HL-60 (cell line): ENCODE data around the gene ZNF573.

Source experiments
- DNase-seq, 2 experiments: peaks; one replicate each; pipeline ENCODE4 v3.0.0-alpha.2; 2010 to 2020; ENCODE audit warnings: low read depth in 1 of 2, low spot score in 1 of 2
- H3K27ac ChIP-seq: fragments of 250-450 bp; sonication (Bioruptor Pico); replicated peaks from 2 replicates; pipeline ENCODE4 v1.5.1; 2020; ENCODE audit warnings: mild to moderate bottlenecking, moderate library complexity
- H3K27me3 ChIP-seq: fragments of 250-450 bp; sonication (Bioruptor Pico); 2 replicates; pipeline ENCODE4 v1.5.1; 2021; ENCODE audit warnings: mild to moderate bottlenecking, moderate library complexity; ENCODE audit not compliant: insufficient read depth, poor library complexity, severe bottlenecking
- H3K4me3 ChIP-seq: replicated peaks from 2 replicates; pipeline ENCODE4 v1.5.1; 2011; ENCODE audit warnings: mild to moderate bottlenecking, control low read depth, low read length; ENCODE audit not compliant: insufficient read depth
- CTCF ChIP-seq: IDR thresholded peaks from one replicate; pipeline ENCODE4 v1.5.1; 2011; ENCODE audit warnings: low read length, control low read depth, inconsistent platforms; ENCODE audit not compliant: insufficient read depth
- GABPA ChIP-seq: IDR thresholded peaks from 2 replicates; pipeline ENCODE4 v1.6.1; 2012; ENCODE audit warnings: low read depth
- POLR2AphosphoS5 ChIP-seq: IDR thresholded peaks from 2 replicates; pipeline ENCODE4 v1.6.1; 2012; ENCODE audit warnings: low read depth
- REST ChIP-seq: IDR thresholded peaks from 2 replicates; pipeline ENCODE4 v1.6.1; 2012; ENCODE audit warnings: low read depth; ENCODE audit not compliant: insufficient replicate concordance
- SPI1 ChIP-seq: IDR thresholded peaks from 2 replicates; pipeline ENCODE4 v1.6.1; 2012; ENCODE audit warnings: low read depth, mild to moderate bottlenecking, borderline replicate concordance

The ZNF573 gene

DNA sequence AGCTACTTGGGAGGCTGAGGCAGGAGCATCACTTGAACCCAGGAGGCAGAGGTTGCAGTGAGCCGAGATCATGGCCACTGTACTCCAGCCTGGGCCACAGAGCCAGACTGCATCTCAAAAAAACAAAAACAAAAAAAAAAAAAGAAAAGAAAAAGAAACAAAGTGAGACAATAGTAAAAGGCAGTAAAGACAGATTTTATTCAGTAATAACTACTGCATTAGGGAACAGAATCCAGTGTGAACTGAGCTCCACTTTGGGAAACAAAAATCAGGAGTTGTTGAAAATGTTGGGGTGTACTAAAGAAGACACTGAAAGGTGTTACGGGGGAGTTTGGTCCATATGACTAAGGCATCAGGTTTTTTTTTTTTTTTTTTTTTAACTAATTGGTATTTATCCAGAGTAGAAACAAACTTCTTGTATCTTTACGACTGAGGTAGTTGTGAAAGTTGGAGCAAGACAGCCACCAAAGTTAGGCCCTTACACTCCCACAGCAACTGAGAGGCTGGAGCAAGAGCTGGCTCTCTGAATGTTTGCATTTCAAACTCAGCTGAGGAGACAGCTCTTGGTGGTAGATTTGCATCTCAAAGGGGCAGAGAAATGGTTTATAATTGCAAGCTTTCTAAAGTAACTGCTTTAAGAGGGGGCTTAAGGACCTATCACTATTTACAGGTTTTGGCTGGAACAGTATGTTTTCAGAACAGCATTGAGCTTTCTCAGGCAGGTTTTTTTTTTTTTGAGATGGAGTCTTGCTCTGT lies 84.1 kb downstream of the ZNF573 start:
- no peak for TF ChIP-seq GABPA
- no peak for TF ChIP-seq POLR2AphosphoS5
- no peak overlapping the region for H3K4me3 ChIP-seq
- DNase-seq: no peak
- H3K27me3 ChIP-seq: no peaks in the 10 kb centered on the region
- no peak overlapping the region for H3K27ac ChIP-seq

DNA sequence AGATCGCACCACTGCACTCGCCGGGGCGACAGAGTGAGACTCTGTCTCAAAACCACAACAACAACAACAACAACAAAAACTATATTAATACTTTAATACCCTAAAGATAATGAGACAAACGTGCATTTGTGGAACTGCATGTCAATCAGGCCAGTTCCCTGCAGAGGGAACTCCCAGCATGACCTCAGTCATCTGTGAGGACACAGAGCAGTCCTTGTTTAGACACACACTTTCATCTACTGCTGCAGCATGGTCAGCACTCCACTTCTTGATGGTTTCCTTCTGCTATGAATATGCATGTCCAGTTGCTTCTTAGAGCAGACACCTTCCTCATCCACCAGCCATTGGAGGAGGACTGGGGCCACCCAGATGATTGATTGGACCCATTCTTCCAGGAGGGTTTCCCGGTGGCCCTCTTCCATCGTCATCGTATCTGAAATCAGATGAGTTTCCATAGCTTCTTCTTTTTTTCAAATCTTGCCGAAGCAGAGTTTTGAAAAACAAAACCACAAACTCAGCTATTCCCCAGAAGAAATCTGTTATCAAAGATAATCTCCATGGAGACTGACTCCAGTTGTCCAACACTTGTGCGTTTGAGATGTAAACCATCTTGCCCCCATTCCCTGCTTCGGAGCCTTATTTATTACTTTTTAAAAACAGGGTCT lies 86.3 kb downstream of the ZNF573 start:
- TF ChIP-seq GABPA (no peak), SPI1 (no peak), POLR2AphosphoS5 (no peak), CTCF (no peak), REST (no peak)
- Histone ChIP-seq H3K27ac (no peak overlapping the region), H3K4me3 (no peak overlapping the region), H3K27me3 (no peaks in the 10 kb centered on the region)
- DNase-seq: no peak

DNA sequence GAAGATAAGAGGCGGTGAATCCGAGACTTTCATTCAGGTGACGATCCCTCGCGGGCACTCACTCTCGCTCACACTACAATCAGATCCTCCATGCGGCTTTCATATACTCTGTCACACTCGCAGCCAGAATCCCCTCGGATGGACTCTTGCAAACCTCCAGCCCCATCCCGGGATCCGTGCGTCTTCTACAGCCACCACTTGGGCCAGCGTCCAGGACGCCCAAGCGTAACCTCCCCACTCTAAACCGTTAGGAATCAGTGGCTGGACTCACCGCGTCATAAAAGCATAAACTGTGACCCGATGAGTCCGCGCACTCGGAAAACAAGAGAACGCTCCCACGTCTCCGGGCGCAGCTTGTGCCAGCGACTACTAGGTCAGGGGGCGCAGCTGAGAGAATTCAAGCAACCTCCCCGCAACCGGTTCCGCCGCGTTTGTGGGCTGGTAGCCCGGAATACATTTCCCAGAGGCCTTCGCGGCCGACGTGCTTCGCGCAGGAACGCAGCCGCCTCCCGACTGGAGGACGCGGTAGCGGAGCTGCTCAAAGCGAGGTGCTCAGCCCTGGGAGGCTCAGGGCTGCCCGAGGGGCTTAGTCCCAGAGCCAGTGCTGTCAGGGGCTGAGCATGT lies 87.4 kb downstream of the ZNF573 start:
- Histone ChIP-seq H3K4me3 (no peak overlapping the region), H3K27me3 (no peaks in the 10 kb centered on the region), H3K27ac (0 out of 2 replicates have a peak overlapping the region, but pooled peaks have one; percentile 30)
- DNase-seq: peak in 1 of 2 experiments; percentile 70
- TF ChIP-seq SPI1 (no peak), GABPA (no peak), REST (no peak), POLR2AphosphoS5 (no peak), CTCF (no peak)
